ENCODE measurements around the gene NLN.
"Not testable (repeated sequence)": the region's sequence is repeated elsewhere in the genome, so short reads cannot be mapped to it uniquely, and the experiment has no call there.

Gene NLN

GRCh38 chr5:65734196-65734775 is 12.3 kb downstream of the NLN start:
- not testable (repeated sequence) for DNase-seq

GRCh38 chr5:65734921-65735320 is 12.9 kb downstream of the NLN start:
- no peak for DNase-seq

- no peak for DNase-seq
Measured at GRCh38 chr5:65736011-65736410, 14.0 kb downstream of the NLN start.

- DNase-seq = no peak
Measured at GRCh38 chr5:65737842-65738241, 15.8 kb downstream of the NLN start.

- DNase-seq = no peak
Measured at GRCh38 chr5:65738305-65738704, 16.3 kb downstream of the NLN start.

- no peak for DNase-seq
Measured at GRCh38 chr5:65739162-65739561, 17.2 kb downstream of the NLN start.

GRCh38 chr5:65742565-65743231 is 20.7 kb downstream of the NLN start:
- DNase-seq = no peak

- no peak for DNase-seq
Measured at GRCh38 chr5:65749221-65749844, 27.3 kb downstream of the NLN start.

GRCh38 chr5:65749956-65750355 is 28.0 kb downstream of the NLN start:
- no peak for DNase-seq

- no peak for DNase-seq
Measured at GRCh38 chr5:65750938-65751337, 28.9 kb downstream of the NLN start.

- DNase-seq = no peak
Measured at GRCh38 chr5:65753189-65753588, 31.2 kb downstream of the NLN start.

- no peak for DNase-seq
Measured at GRCh38 chr5:65758546-65759144, 36.6 kb downstream of the NLN start.

GRCh38 chr5:65760504-65761275 is 38.7 kb downstream of the NLN start:
- DNase-seq = no peak

GRCh38 chr5:65762234-65762633 is 40.2 kb downstream of the NLN start:
- DNase-seq = no peak

- no peak for DNase-seq
Measured at GRCh38 chr5:65765582-65765981, 43.6 kb downstream of the NLN start.

- DNase-seq = no peak
Measured at GRCh38 chr5:65766175-65766574, 44.2 kb downstream of the NLN start.

GRCh38 chr5:65766781-65767180 is 44.8 kb downstream of the NLN start:
- DNase-seq = no peak

GRCh38 chr5:65767565-65767964 is 45.6 kb downstream of the NLN start:
- DNase-seq = no peak

GRCh38 chr5:65768723-65769346 is 46.8 kb downstream of the NLN start:
- DNase-seq = no peak

- DNase-seq = no peak
Measured at GRCh38 chr5:65769539-65769938, 47.5 kb downstream of the NLN start.

- DNase-seq = no peak
Measured at GRCh38 chr5:65771266-65771665, 49.3 kb downstream of the NLN start.

GRCh38 chr5:65772963-65773362 is 51.0 kb downstream of the NLN start:
- DNase-seq = not testable (repeated sequence)

- DNase-seq = no peak
Measured at GRCh38 chr5:65774346-65774745, 52.3 kb downstream of the NLN start.

All from stimulated activated CD4-positive, alpha-beta T cell treated with anti-CD3 and anti-CD28 coated beads, Interleukin-12 subunit alpha, Interleukin-12 subunit beta, amount 100 ng/mL, for 4 hours (primary cell).